Measurements from ENCODE around the gene TTC28. TPM values are rescaled to one million over a fixed set of nuclear protein-coding genes. Genes with fewer than 3 reads are reported as not detected.

Gene TTC28
- total and polyA plus RNA-seq, 12 donors = 3.4 to 75.6 (median 28.6) TPM

DNA sequence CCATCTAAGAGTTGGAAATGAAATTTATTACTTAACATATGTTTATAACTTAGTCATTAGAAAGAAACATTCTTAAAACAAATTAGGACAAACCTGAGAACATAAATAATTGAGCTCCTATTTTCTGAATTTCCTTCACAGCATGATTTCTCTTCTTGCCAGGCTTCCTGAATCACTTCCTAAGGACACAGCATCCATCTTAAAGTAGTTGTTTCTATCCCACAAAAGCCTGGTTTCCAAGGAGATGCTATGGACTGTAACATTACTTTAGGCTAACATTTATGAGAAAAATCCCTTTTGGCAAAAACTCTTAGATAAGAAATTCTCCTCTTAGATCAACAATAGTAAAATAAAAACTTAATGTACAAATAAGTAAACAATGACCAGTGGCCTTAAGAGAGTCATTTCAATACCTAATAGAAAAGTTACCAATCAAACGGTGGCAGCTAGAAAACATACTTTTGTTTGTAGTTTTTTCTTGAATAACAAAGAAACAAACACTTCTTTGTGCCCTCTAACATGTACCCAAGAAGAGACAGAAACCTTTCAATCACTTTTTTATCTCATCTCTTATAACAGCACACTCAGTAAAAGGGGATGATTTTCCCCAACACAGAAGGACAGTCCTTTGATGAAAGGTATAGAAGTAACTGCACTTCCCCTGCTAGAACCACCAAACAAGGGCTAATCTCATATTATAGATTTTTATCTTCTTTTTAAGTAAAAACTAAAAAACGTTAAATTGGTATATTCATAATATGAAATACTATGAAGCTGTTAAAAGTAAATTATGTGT is 74.5 kb downstream of the TTC28 start:
- Histone ChIP-seq H3K27me3 (no peaks in the 10 kb centered on the region), H3K27ac (no peak overlapping the region), H3K36me3 (replicated peaks in 1 of 2) (no peaks in the 10 kb centered on the region), H3K4me3 (no peak overlapping the region), H3K4me1 (replicated peaks in 1 of 2) (peaks cover 0 to 12% of the 10 kb centered on the region in 2 donors), H3K9me3 (replicated peaks in 1 of 3) (no peaks in the 10 kb centered on the region)
- no peak for DNase-seq
- TF ChIP-seq, protein P1, sequence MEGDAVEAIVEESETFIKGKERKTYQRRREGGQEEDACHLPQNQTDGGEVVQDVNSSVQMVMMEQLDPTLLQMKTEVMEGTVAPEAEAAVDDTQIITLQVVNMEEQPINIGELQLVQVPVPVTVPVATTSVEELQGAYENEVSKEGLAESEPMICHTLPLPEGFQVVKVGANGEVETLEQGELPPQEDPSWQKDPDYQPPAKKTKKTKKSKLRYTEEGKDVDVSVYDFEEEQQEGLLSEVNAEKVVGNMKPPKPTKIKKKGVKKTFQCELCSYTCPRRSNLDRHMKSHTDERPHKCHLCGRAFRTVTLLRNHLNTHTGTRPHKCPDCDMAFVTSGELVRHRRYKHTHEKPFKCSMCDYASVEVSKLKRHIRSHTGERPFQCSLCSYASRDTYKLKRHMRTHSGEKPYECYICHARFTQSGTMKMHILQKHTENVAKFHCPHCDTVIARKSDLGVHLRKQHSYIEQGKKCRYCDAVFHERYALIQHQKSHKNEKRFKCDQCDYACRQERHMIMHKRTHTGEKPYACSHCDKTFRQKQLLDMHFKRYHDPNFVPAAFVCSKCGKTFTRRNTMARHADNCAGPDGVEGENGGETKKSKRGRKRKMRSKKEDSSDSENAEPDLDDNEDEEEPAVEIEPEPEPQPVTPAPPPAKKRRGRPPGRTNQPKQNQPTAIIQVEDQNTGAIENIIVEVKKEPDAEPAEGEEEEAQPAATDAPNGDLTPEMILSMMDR (IDR thresholded peaks at IDR 0.05) = no peak
- no peak for TF ChIP-seq POLR2A (IDR thresholded peaks at IDR 0.05)
- 72 to 80% (median 75%) methylated on average over 2 of the region's 2 CpGs for WGBS, 4 donors
- intact Hi-C loops (cut with DNase I) = loop anchor here (5.0 to 10.0 kb wide), 2 partner anchors 160 to 222 kb away; no protein-coding TSS in a partner anchor

DNA sequence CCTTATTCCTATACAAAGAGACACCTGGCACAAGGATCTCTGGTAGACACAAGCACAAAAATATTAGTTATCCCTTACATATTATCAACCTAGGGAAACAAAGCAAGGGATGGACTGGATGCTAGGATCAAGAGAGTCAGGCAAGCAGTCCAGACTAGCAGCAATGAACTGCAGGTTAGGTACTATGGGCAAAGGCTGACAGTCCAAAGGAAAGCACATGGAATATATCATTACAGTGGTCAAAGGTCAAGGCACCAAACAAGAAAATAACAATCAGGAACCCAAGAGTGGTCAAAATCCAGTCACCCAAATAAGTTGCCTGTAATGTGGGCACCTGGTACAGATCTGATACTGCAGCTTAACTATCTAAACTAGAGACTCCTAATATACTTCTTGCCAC is 77.7 kb downstream of the TTC28 start:
- Histone ChIP-seq H3K9me3 (replicated peaks in 1 of 3) (no peaks in the 10 kb centered on the region), H3K36me3 (replicated peaks in 1 of 2) (no peaks in the 10 kb centered on the region), H3K27ac (no peak overlapping the region), H3K4me3 (no peak overlapping the region), H3K4me1 (replicated peaks in 1 of 2) (peaks cover 0 to 3% of the 10 kb centered on the region in 2 donors), H3K27me3 (no peaks in the 10 kb centered on the region)
- TF ChIP-seq POLR2A (IDR thresholded peaks at IDR 0.05) = no peak
- TF ChIP-seq, protein P1 (IDR thresholded peaks at IDR 0.05) = no peak
- no peak for DNase-seq
- intact Hi-C loops (cut with DNase I) = loop anchor here (5.0 to 10.0 kb wide), 2 partner anchors 163 to 225 kb away; no protein-coding TSS in a partner anchor

DNA sequence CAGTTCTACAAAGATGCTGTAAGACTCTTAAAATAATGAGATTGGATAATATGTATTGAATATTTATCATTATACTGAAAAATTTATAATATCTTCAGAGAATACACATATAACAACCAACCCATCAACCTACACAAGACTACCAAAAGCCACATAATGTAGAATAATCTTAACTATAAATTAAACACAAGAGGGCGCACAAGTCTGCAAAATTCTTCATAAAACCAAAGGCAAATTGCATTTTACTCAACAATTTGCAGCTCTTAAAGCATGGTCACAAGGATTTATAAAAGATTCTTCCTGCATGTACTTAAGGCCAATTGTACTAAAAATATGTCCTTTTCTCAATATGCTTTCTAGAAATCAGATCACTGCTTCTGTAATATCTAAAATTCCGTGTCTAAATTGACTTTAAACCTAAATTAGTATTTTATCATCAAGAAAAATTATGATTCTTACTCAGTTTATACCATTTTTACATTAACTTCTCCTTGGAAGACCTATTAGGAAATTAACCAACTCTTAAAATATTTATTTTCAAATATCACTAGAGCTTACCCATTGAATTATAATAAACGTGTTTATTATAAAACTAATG is 79.0 kb downstream of the TTC28 start:
- Histone ChIP-seq H3K4me3 (no peak overlapping the region), H3K9me3 (replicated peaks in 1 of 3) (no peaks in the 10 kb centered on the region), H3K27ac (no peak overlapping the region), H3K4me1 (replicated peaks in 1 of 2) (peaks cover 0 to 3% of the 10 kb centered on the region in 2 donors), H3K36me3 (replicated peaks in 1 of 2) (no peaks in the 10 kb centered on the region), H3K27me3 (no peaks in the 10 kb centered on the region)
- intact Hi-C loops (cut with DNase I) = loop anchor here (5.0 to 10.0 kb wide), 2 partner anchors 164 to 227 kb away; no protein-coding TSS in a partner anchor
- no peak for TF ChIP-seq POLR2A (IDR thresholded peaks at IDR 0.05)
- TF ChIP-seq, protein P1 (IDR thresholded peaks at IDR 0.05) = peak; percentile 26 to 74 (median 58)
- DNase-seq = peak in 1 of 7 donors; percentile 11
- 51 to 63% (median 56%) methylated on average over 3 of the region's 3 CpGs for WGBS, 4 donors

- DNase-seq = no peak
- Histone ChIP-seq H3K4me3 (no peak overlapping the region), H3K27ac (no peak overlapping the region), H3K27me3 (no peaks in the 10 kb centered on the region), H3K9me3 (replicated peaks in 1 of 3) (no peaks in the 10 kb centered on the region), H3K36me3 (replicated peaks in 1 of 2) (no peaks in the 10 kb centered on the region), H3K4me1 (replicated peaks in 1 of 2) (peaks cover 0 to 3% of the 10 kb centered on the region in 2 donors)
- no peak for TF ChIP-seq POLR2A (IDR thresholded peaks at IDR 0.05)
- TF ChIP-seq, protein P1 (IDR thresholded peaks at IDR 0.05) = no peak
- 18 to 43% (median 29%) methylated on average over 2 of the region's 2 CpGs for whole genome bisulfite sequencing, 4 donors
- intact Hi-C loops (cut with DNase I) = loop anchor here (5.0 to 10.0 kb wide), 4 partner anchors 165 to 575 kb away; no protein-coding TSS in a partner anchor
Measured at GRCh38 chr22:28599693-28600092, 79.9 kb downstream of the TTC28 start.
